Suprapubic skin (tissue), 4 donors: ENCODE data around the gene ANKRD30A.
"Not testable (repeated sequence)": the region's sequence is repeated elsewhere in the genome, so short reads cannot be mapped to it uniquely, and the experiment has no call there.

Source experiments
- CTCF ChIP-seq, 2 donors: fragments of 200-600 bp in 1 of 2; fragments of 450-650 bp in 1 of 2; sonication (generic) in 1 of 2; IDR thresholded peaks; one replicate each; pipeline ENCODE4 v1.5.1; 2016 to 2019; ENCODE audit warnings: antibody characterized with exemption in 2 of 2, mild to moderate bottlenecking in 1 of 2, moderate library complexity in 1 of 2
- EP300 ChIP-seq: sonication (generic); formaldehyde crosslinking; IDR thresholded peaks from one replicate; pipeline ENCODE4 v1.6.1; 2017; ENCODE audit warnings: antibody characterized with exemption
- POLR2A ChIP-seq, 2 donors: fragments of 450-650 bp; IDR thresholded peaks; one replicate each; pipeline ENCODE4 v1.6.1; 2017; ENCODE audit warnings: antibody characterized with exemption in 2 of 2, mild to moderate bottlenecking in 2 of 2, moderate library complexity in 2 of 2
- POLR2AphosphoS5 ChIP-seq, 3 donors: sonication (generic); formaldehyde crosslinking; IDR thresholded peaks; one replicate each; pipeline ENCODE4 v1.6.1; 2017; ENCODE audit warnings: antibody characterized with exemption in 3 of 3

DNA sequence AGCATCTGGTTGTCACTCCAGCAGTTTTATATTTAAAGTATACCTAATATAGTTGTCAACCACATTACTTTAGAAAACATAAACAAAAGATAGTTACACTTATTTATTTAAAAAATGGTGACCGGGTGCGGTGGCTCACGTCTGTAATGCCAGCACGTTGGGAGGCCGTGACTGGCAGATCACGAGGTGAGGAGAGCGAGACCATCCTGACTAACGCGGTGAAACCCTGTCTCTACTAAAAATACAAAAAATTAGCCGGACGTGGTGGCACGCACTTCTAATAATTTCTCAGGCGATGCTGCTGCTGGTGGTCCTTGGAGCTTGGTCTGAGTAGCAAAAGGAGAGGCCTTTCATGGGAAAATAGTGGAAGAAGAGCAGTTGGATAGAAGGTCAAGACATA is 46.5 kb downstream of the ANKRD30A start:
- TF ChIP-seq CTCF (IDR thresholded peaks at IDR 0.05); POLR2AphosphoS5 (IDR thresholded peaks at IDR 0.05); EP300; POLR2A (IDR thresholded peaks at IDR 0.05): not testable (repeated sequence)
